AG10803 (cell line): ENCODE results near the gene CDK1.

Source experiments
- DNase-seq: peaks from one replicate; pipeline ENCODE4 v3.0.0; 2010; ENCODE audit warnings: low read depth
- H3K4me3 ChIP-seq: 2 replicates; pipeline ENCODE4 v1.5.1; 2011; ENCODE audit warnings: mild to moderate bottlenecking, low read length, control low read depth
- CTCF ChIP-seq: conservative IDR thresholded peaks from 2 replicates; pipeline ENCODE4 v1.5.1; 2011; ENCODE audit warnings: mild to moderate bottlenecking, low read length, control low read depth, inconsistent platforms

CDK1 gene

DNA sequence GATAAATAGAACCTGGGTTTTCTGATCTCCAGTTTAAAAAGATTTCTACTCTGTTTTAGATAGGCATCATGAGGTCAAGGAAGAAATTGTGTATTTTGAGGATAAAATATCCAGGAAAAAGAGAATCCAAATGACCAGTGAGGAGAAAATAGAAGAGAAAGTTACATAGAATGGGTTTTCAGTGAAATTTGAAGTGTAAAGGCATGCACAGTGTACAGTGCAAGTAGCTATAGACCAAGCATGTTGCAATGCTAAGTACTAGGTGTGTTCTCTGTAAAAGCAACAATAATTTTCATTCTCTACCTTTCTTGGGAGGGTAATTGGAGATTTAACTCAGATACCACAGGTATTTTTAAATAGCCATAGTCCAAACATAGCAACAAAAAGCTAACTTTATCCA, 22.6 kb downstream of the CDK1 start:
- TF ChIP-seq CTCF = no peak
- DNase-seq = no peak

DNA sequence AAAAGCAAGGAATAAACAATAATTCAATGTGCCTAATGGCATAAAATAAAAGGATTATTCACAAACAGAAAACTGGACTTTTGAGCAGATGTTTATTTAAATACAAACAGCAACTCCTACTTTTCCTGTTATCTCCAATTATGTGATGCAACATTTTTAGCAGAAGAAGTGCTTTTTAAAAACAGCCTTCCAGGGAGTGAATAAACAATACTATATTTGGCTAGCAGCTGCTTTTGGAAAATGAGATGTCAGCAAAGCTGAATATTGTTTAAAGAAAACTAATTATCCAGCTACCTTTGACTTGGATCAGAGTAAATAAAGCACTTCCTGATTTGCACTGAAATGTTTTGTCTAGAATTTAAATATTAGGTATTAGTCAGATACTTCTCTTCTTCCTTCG, 23.2 kb downstream of the CDK1 start:
- H3K4me3 ChIP-seq = no peak overlapping the region
- no peak for TF ChIP-seq CTCF
- DNase-seq = no peak

More for the DNA sequence above, 22.6 kb downstream of the CDK1 start:
- H3K4me3 ChIP-seq = no peak overlapping the region

- no peak for TF ChIP-seq CTCF
- no peak for DNase-seq
- H3K4me3 ChIP-seq = no peak overlapping the region
Observed at GRCh38 chr10:60803433-60803832, 25.2 kb downstream of the CDK1 start.

- no peak for TF ChIP-seq CTCF
- no peak overlapping the region for H3K4me3 ChIP-seq
- no peak for DNase-seq
Observed at GRCh38 chr10:60803865-60804264, 25.6 kb downstream of the CDK1 start.

DNA sequence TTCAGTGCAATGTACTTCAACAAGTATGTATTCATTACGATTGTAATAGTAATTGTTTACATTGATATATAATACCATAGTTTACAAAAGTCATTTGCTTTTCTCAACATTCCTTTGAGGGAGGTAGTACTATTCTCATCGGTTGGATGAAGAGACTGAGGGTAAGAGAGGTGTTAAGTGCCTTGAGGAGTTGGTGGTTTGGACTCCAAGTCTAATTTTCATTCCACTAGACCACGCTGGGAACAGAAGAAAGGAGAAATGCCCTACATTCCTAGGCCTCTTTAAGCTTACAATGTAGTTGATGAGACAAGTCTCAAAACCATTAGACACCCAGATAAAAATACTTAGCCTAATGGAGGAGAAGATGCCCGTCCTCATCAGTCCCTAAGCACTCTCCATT, 28.6 kb downstream of the CDK1 start:
- TF ChIP-seq CTCF = no peak
- H3K4me3 ChIP-seq = no peak overlapping the region
- DNase-seq = peak; percentile 47

DNA sequence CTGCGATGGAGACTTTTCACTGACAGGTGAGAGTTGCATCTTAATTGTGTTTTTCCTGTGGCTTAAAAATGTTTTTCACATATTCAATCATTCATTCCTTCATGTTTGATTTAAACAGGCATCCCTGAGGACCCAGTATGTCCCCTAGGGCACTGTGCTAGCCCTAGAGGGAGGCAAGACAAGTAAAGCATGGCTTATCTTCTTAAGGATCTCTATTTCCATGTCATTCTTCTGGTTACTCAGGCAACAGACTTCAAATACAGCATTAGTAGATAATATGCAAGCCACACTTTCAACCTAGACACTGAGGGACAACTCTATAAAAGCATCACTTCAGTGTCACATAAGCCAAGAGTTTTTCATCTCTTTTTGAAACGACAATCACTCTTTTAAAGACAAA, 29.2 kb downstream of the CDK1 start:
- DNase-seq = no peak
- H3K4me3 ChIP-seq = no peak overlapping the region
- no peak for TF ChIP-seq CTCF

DNA sequence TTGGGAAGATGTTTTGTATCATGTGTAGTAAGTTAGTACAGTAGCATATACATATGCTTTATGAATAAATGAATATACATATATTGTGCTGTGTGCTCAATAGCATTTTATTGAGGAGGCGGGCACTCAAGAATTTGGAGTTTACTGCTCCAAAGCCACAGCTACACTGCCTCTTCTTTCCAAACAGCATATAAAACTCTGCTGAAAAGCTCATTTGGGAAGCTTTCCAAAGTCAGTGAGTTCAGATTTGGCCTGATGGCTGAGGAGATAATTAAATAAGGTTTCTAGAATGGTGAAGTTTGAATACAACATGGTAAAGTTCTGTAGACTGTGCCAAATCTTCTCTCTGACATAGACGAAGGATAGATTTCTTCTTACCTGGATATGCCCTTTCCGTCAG, 29.8 kb downstream of the CDK1 start:
- no peak overlapping the region for H3K4me3 ChIP-seq
- no peak for TF ChIP-seq CTCF

More for the DNA sequence above, 29.8 kb downstream of the CDK1 start:
- no peak for DNase-seq
